Stomach (tissue), 9 donors: Measurements from ENCODE around the gene ILF2. TPM values are rescaled to one million over a fixed set of nuclear protein-coding genes. Genes with fewer than 3 reads are reported as not detected.

Experiments used
- DNase-seq, 2 donors: peaks; one replicate each; pipeline versions ENCODE4 v3.0.0 to v3.0.0-alpha.2; 2013 to 2019
- H3K27ac ChIP-seq, 5 donors: fragments of 200-600 bp in 4 of 5; sonication (generic) in 4 of 5; one replicate each; pipeline ENCODE4 v1.5.1; 2013 to 2019; ENCODE audit warnings: mild to moderate bottlenecking in 1 of 5, moderate library complexity in 1 of 5
- H3K27me3 ChIP-seq, 3 donors: fragments of 200-600 bp; sonication (generic); one replicate each; pipeline ENCODE4 v1.5.1; 2017 to 2019; ENCODE audit warnings: mixed run types in 1 of 3
- H3K36me3 ChIP-seq, 4 donors: fragments of 200-600 bp; sonication (generic); 1 replicate in 3 of 4; 2 replicates in 1 of 4; pipeline ENCODE4 v1.5.1; 2016 to 2019
- H3K4me1 ChIP-seq, 4 donors: fragments of 200-600 bp; sonication (generic); one replicate each; pipeline ENCODE4 v1.5.1; 2016 to 2019
- H3K4me3 ChIP-seq, 4 donors: fragments of 200-600 bp; sonication (generic) in 3 of 4; one replicate each; pipeline ENCODE4 v1.5.1; 2016 to 2019; ENCODE audit warnings: mild to moderate bottlenecking in 1 of 4
- H3K9me3 ChIP-seq, 4 donors: fragments of 200-600 bp; sonication (generic); one replicate each; pipeline ENCODE4 v1.5.1; 2016 to 2019
- CTCF ChIP-seq, 7 experiments: fragments of 450-650 bp in 4 of 7; fragments of 200-600 bp in 3 of 7; sonication (generic) in 3 of 7; IDR thresholded peaks; one replicate each; pipeline ENCODE4 v1.5.1; 2016 to 2019; ENCODE audit warnings: antibody characterized with exemption in 7 of 7, control low read depth in 2 of 7, mild to moderate bottlenecking in 1 of 7
- EP300 ChIP-seq: sonication (generic); formaldehyde crosslinking; IDR thresholded peaks from one replicate; pipeline ENCODE4 v1.6.1; 2017; ENCODE audit warnings: antibody characterized with exemption
- POLR2A ChIP-seq, 4 donors: fragments of 450-650 bp; IDR thresholded peaks; one replicate each; pipeline ENCODE4 v1.6.1; 2016; ENCODE audit warnings: antibody characterized with exemption in 4 of 4, control low read depth in 2 of 4, mild to moderate bottlenecking in 1 of 4, moderate library complexity in 1 of 4
- POLR2AphosphoS5 ChIP-seq, 3 donors: sonication (generic); formaldehyde crosslinking; IDR thresholded peaks; one replicate each; pipeline ENCODE4 v1.6.1; 2016; ENCODE audit warnings: antibody characterized with exemption in 3 of 3
- WGBS, 5 donors: extraction: QIAGEN DNeasy Blood & Tissue Kit in 3 of 5; methylation state at CpG; one replicate each; pipeline versions ENCODE4 v1.1.5 to v1.1.7; 2013 to 2018; 5-methylcytosine and 5-hydroxymethylcytosine counted together
- intact Hi-C: fragments of 100-400 bp; cut with DNase I; formaldehyde crosslinking; loops from one replicate; pipeline ENCODE4 v1.15.1; 2023; ENCODE audit warnings: low total_unique reads
- polyA plus RNA-seq, 3 donors: library from polyadenylated mRNA; stranded (reverse); fragments of 200-250 nt; gene quantifications; one replicate each; pipeline ENCODE4 v1.2.3, GENCODE V29; 2013
- total RNA-seq, 5 donors: library from RNA; depleted of rRNA; stranded (reverse); fragments of >200 nt; gene quantifications; one replicate each; pipeline versions ENCODE4 v1.1.0 to v1.2.3, GENCODE V29; 2014 to 2016
- donor health status: healthy with polysubstance abuse.
- donor health status: Bipolar disorder and iron deficiency.
- donor health status: healthy.

Gene ILF2
- total and polyA plus RNA-seq, 8 donors, result 17.1 to 138 (median 72.1) TPM

DNA sequence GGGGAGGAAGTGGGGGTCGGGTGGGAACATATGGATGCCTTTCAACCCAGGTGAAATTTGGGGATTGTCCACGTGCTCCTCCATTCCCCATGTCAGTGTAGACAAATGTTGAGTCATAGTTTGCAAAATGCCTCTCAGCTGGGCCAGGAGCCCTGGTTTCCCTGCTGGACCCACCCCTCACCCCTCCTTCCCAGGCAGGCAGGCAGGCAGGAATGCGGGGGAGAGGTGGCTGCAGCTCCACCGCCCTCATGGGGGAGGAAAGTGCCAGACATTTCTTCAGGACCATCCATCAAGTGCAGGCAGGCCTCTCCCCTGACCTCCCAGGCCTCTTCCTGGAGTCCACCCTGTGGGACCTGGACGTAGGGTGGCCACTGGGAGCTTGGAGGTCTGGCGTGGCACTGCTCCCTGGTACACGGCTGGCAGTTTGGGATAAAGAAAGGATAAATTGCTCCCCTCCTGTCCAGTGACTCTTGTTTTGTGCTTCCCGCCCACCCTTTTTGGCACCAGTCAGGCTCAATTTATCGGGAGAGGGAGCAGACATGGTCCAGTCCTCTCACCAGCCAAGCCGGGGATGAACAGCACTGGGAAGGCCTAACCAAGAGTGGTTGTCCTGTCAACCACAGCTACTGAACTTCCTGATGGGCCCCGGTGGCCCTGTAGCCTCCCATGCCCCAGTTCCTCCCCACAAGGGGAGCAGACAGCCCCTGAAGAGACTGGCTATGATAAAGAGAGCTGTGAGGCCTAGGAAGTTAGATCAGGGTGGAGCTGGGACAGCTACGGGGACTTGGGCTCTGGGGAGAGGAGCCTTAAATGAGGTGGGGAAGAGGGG lies 26.6 kb upstream of the ILF2 start:
- peaks cover 0 to 33% (median 23%) of the 10 kb centered on the region in 4 donors for H3K4me1 ChIP-seq
- H3K9me3 ChIP-seq, result no peaks in the 10 kb centered on the region
- H3K27ac ChIP-seq, result peak overlapping the region; percentile 16 to 89 (median 81)
- H3K4me3 ChIP-seq, result peak overlapping the region in 1 of 4 donors; percentile 12
- no peaks in the 10 kb centered on the region for H3K27me3 ChIP-seq
- 62 to 74% (median 68%) methylated on average over 10 to 12 of the region's 12 CpGs for whole genome bisulfite sequencing, 5 donors
- H3K36me3 ChIP-seq, result peaks cover 0 to 5% (median 0%) of the 10 kb centered on the region in 4 donors
- peak in 1 of 2 donors; percentile 89 for DNase-seq
- intact Hi-C loops, result no loop called here
- TF ChIP-seq EP300 (no peak), CTCF (IDR thresholded peaks at IDR 0.05) (no peak), POLR2AphosphoS5 (IDR thresholded peaks at IDR 0.05) (peak in 2 of 3 donors; percentile 23 to 47)

- Histone ChIP-seq H3K9me3 (no peaks in the 10 kb centered on the region), H3K36me3 (peaks cover 0 to 5% (median 0%) of the 10 kb centered on the region in 4 donors), H3K4me1 (peaks cover 0 to 33% (median 23%) of the 10 kb centered on the region in 4 donors), H3K27ac (peak overlapping the region in 4 of 5 donors; percentile 77 to 89 (median 84)), H3K4me3 (no peak overlapping the region), H3K27me3 (no peaks in the 10 kb centered on the region)
- no peak for DNase-seq
- TF ChIP-seq POLR2A (IDR thresholded peaks at IDR 0.05), result no peak
- TF ChIP-seq POLR2AphosphoS5 (IDR thresholded peaks at IDR 0.05), result no peak
- no peak for TF ChIP-seq CTCF (IDR thresholded peaks at IDR 0.05)
- no peak for TF ChIP-seq EP300
- intact Hi-C loops, result no loop called here
- WGBS, 5 donors, result 63 to 78% (median 76%) methylated on average over 8 of the region's 8 CpGs
These were observed 25.9 kb upstream of the ILF2 start for GRCh38 chr1:153696741-153697140.

GRCh38 chr1:153693466-153693865 lies 22.7 kb upstream of the ILF2 start:
- Histone ChIP-seq H3K27ac (no peak overlapping the region), H3K9me3 (no peaks in the 10 kb centered on the region), H3K4me1 (peaks cover 0 to 19% (median 15%) of the 10 kb centered on the region in 4 donors), H3K4me3 (no peak overlapping the region), H3K36me3 (peaks cover 0 to 25% (median 3%) of the 10 kb centered on the region in 4 donors), H3K27me3 (no peaks in the 10 kb centered on the region)
- TF ChIP-seq POLR2A (IDR thresholded peaks at IDR 0.05) (no peak), POLR2AphosphoS5 (IDR thresholded peaks at IDR 0.05) (no peak), CTCF (IDR thresholded peaks at IDR 0.05) (no peak), EP300 (no peak)
- 71 to 82% (median 78%) methylated on average over 4 of the region's 4 CpGs for WGBS, 5 donors
- DNase-seq, result no peak
- intact Hi-C loops, result no loop called here

DNA sequence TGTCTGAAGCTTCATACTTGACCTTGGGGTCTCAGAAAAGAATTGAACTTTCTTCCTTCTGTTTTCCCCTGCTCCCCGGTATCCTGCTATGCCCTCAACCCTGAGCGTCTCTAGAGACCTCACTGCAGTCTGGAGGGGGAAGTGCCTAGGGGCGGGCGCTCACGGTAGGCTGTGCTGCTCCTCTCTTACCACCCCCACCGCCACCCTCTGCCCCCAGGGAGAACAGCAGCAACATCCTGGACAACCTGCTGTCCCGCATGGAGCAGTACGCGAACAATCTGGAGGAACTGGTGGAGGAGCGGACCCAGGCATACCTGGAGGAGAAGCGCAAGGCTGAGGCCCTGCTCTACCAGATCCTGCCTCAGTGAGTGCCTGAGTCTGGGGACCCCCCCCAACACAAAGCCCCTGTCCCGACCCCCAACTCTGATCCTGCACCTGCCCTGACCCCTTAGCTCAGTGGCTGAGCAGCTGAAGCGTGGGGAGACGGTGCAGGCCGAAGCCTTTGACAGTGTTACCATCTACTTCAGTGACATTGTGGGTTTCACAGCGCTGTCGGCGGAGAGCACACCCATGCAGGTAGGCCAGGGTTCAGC lies 18.0 kb upstream of the ILF2 start:
- intact Hi-C loops, result no loop called here
- Histone ChIP-seq H3K9me3 (no peaks in the 10 kb centered on the region), H3K27ac (no peak overlapping the region), H3K4me3 (no peak overlapping the region), H3K4me1 (peaks cover 0 to 3% (median 0%) of the 10 kb centered on the region in 4 donors), H3K27me3 (no peaks in the 10 kb centered on the region), H3K36me3 (peaks cover 0 to 60% (median 10%) of the 10 kb centered on the region in 4 donors)
- DNase-seq, result no peak
- no peak for TF ChIP-seq POLR2A (IDR thresholded peaks at IDR 0.05)
- no peak for TF ChIP-seq POLR2AphosphoS5 (IDR thresholded peaks at IDR 0.05)
- TF ChIP-seq EP300, result no peak
- no peak for TF ChIP-seq CTCF (IDR thresholded peaks at IDR 0.05)
- WGBS, 5 donors, result 87 to 90% (median 89%) methylated on average over 14 to 18 of the region's 18 CpGs
